T-cell (primary cell): Measurements from ENCODE around the gene CLRN2. TPM values are rescaled to one million over a fixed set of nuclear protein-coding genes. Genes with fewer than 3 reads are reported as not detected.

Experiments used
- ATAC-seq, 4 experiments: fragments of 200-7000 bp in 3 of 4; fragments of 150-1000 bp in 1 of 4; cut with Tn5 transposase; replicated peaks in 1 of 4; 1 replicate in 3 of 4; 2 replicates in 1 of 4; pipeline ENCODE4 v1.10.0; 2021; ENCODE audit warnings: moderate library complexity in 3 of 4, mild to moderate bottlenecking in 2 of 4, moderate number of reproducible peaks in 1 of 4
- CTCF ChIA-PET, 2 donors: fragments of 300-600 bp; sonication (Branson Sonifier 250); formaldehyde crosslinking; loops; one replicate each; lab custom pipeline; 2022; ENCODE audit warnings: antibody characterized with exemption in 2 of 2; lab: Charles Lee
- POLR2A ChIA-PET, 2 donors: fragments of 300-600 bp; sonication (Branson Sonifier 250); formaldehyde crosslinking; loops; one replicate each; lab custom pipeline; 2022; ENCODE audit warnings: antibody characterized with exemption in 2 of 2; lab: Charles Lee
- DNase-seq, 35 experiments: peaks; one replicate each; pipeline versions ENCODE4 v3.0.0 to v3.0.0-alpha.2; 2013 to 2023
- H3K27ac ChIP-seq: one replicate; pipeline ENCODE4 v1.5.1; 2013; ENCODE audit warnings: low read length
- H3K27me3 ChIP-seq, 2 experiments: replicated peaks in 1 of 2; 1 replicate in 1 of 2; 2 replicates in 1 of 2; pipeline versions ENCODE4 v1.6.1 to v1.7.0; 2013; ENCODE audit warnings: low read length in 1 of 2, mixed read lengths in 1 of 2; ENCODE audit not compliant: control insufficient read depth in 2 of 2, insufficient read depth in 2 of 2; ENCODE audit errors: extremely low read depth in 1 of 2
- H3K36me3 ChIP-seq, 2 donors: 1 replicate in 1 of 2; 2 replicates in 1 of 2; pipeline versions ENCODE4 v1.6.1 to v1.7.0; 2013; ENCODE audit warnings: low read length in 1 of 2; ENCODE audit not compliant: control insufficient read depth in 2 of 2, insufficient read depth in 1 of 2; ENCODE audit errors: extremely low read depth in 1 of 2
- H3K4me1 ChIP-seq, 2 experiments: 1 replicate in 1 of 2; 2 replicates in 1 of 2; pipeline versions ENCODE4 v1.6.1 to v1.7.0; 2013; ENCODE audit warnings: low read length in 2 of 2, mixed read lengths in 1 of 2; ENCODE audit not compliant: insufficient read depth in 2 of 2, control insufficient read depth in 1 of 2; ENCODE audit errors: extremely low read depth in 1 of 2
- H3K4me3 ChIP-seq, 2 donors: 1 replicate in 1 of 2; 2 replicates in 1 of 2; pipeline versions ENCODE4 v1.5.1 to v1.7.0; 2013; ENCODE audit warnings: mild to moderate bottlenecking in 2 of 2, low read length in 1 of 2, moderate library complexity in 1 of 2; ENCODE audit not compliant: control insufficient read depth in 1 of 2; ENCODE audit errors: extremely low read depth in 1 of 2
- H3K9me3 ChIP-seq: 2 replicates; pipeline ENCODE4 v1.7.0; 2013
- H3K27ac Mint-ChIP-seq, 2 donors: one replicate each; pipeline ENCODE4 v1.8.0; 2020 to 2021; ENCODE audit warnings: mild to moderate bottlenecking in 2 of 2, mixed read lengths in 2 of 2
- H3K27me3 Mint-ChIP-seq, 2 donors: one replicate each; pipeline ENCODE4 v1.8.0; 2021 to 2022; ENCODE audit warnings: mixed read lengths in 2 of 2
- H3K36me3 Mint-ChIP-seq: one replicate; pipeline ENCODE4 v1.8.0; 2021; ENCODE audit warnings: mixed read lengths
- H3K4me1 Mint-ChIP-seq, 3 donors: one replicate each; pipeline ENCODE4 v1.8.0; 2020 to 2022; ENCODE audit warnings: mixed read lengths in 3 of 3, mild to moderate bottlenecking in 1 of 3
- H3K4me3 Mint-ChIP-seq, 3 donors: one replicate each; pipeline ENCODE4 v1.8.0; 2020 to 2022; ENCODE audit warnings: mild to moderate bottlenecking in 3 of 3, mixed read lengths in 3 of 3, moderate library complexity in 3 of 3
- H3K9me3 Mint-ChIP-seq, 3 donors: one replicate each; pipeline ENCODE4 v1.8.0; 2020 to 2022; ENCODE audit warnings: mixed read lengths in 3 of 3
- WGBS: methylation state at CpG from one replicate; pipeline ENCODE4 v1.1.5; 2013; ENCODE audit warnings: missing lambda C conversion rate; ENCODE audit not compliant: insufficient coverage; 5-methylcytosine and 5-hydroxymethylcytosine counted together
- total RNA-seq, 35 experiments: library from RNA in 6 of 35; stranded (reverse) in 6 of 35; fragments of 120-200 nt in 1 of 35; gene quantifications; one replicate each; pipeline versions ENCODE4 v1.2.1 to v1.2.4 and lab custom pipeline; 2013 to 2026

The CLRN2 gene
- total RNA-seq, 5 donors from 2014 or later (not counting 1 experiment from before 2014, with no cell fraction given) = not detected

GRCh38 chr4:17521595-17521994 lies 6.6 kb downstream of the CLRN2 start:
- CTCF ChIA-PET = no interaction called here
- DNase-seq (no peak), ATAC-seq (no peak)
- Histone ChIP-seq H3K4me3 (no peak overlapping the region), H3K27me3 (peaks cover 0 to 18% of the 10 kb centered on the region in 2 experiments), H3K27ac (no peak overlapping the region), H3K9me3 (no peaks in the 10 kb centered on the region), H3K4me1 (no peaks in the 10 kb centered on the region), H3K36me3 (no peaks in the 10 kb centered on the region)
- H3K4me3 Mint-ChIP-seq = no peak overlapping the region
- no peak overlapping the region for H3K27ac Mint-ChIP-seq
- no peaks in the 10 kb centered on the region for H3K9me3 Mint-ChIP-seq
- H3K36me3 Mint-ChIP-seq = no peaks in the 10 kb centered on the region
- 100% methylated on average over 1 of the region's 5 CpGs for WGBS
- no peaks in the 10 kb centered on the region for H3K4me1 Mint-ChIP-seq
- POLR2A ChIA-PET = no interaction called here
- H3K27me3 Mint-ChIP-seq = peaks cover 18 to 25% of the 10 kb centered on the region in 2 donors

- Histone ChIP-seq H3K4me3 (no peak overlapping the region), H3K27ac (no peak overlapping the region), H3K9me3 (no peaks in the 10 kb centered on the region), H3K36me3 (no peaks in the 10 kb centered on the region), H3K27me3 (peaks cover 0 to 17% of the 10 kb centered on the region in 2 experiments), H3K4me1 (no peaks in the 10 kb centered on the region)
- 38% methylated on average over 1 of the region's 2 CpGs for WGBS
- DNase-seq (no peak), ATAC-seq (no peak)
- ChIA-PET CTCF (interaction anchor here (0.6 to 0.7 kb wide), 3 partner anchors 17 to 1147 kb away, joined by 3 to 6 read pairs (median 3); no protein-coding TSS in a partner anchor), POLR2A (no interaction called here)
- H3K4me3 Mint-ChIP-seq = no peak overlapping the region
- no peaks in the 10 kb centered on the region for H3K9me3 Mint-ChIP-seq
- H3K27me3 Mint-ChIP-seq = peaks cover 20 to 32% of the 10 kb centered on the region in 2 donors
- no peaks in the 10 kb centered on the region for H3K4me1 Mint-ChIP-seq
- H3K27ac Mint-ChIP-seq = no peak overlapping the region
- H3K36me3 Mint-ChIP-seq = no peaks in the 10 kb centered on the region
These were observed 8.7 kb downstream of the CLRN2 start for GRCh38 chr4:17523662-17524061.

- H3K4me1 ChIP-seq = no peaks in the 10 kb centered on the region
- Mint-ChIP-seq H3K27me3 (peaks cover 25 to 26% of the 10 kb centered on the region in 2 donors), H3K36me3 (no peaks in the 10 kb centered on the region), H3K27ac (no peak overlapping the region), H3K9me3 (no peaks in the 10 kb centered on the region), H3K4me1 (no peaks in the 10 kb centered on the region), H3K4me3 (no peak overlapping the region)
- no peak overlapping the region for H3K27ac ChIP-seq
- DNase-seq = no peak
- no peak overlapping the region for H3K4me3 ChIP-seq
- ChIA-PET CTCF (no interaction called here), POLR2A (no interaction called here)
- peaks cover 0 to 23% of the 10 kb centered on the region in 2 experiments for H3K27me3 ChIP-seq
- no peaks in the 10 kb centered on the region for H3K36me3 ChIP-seq
- no peaks in the 10 kb centered on the region for H3K9me3 ChIP-seq
- 87% methylated on average over 21 of the region's 27 CpGs for WGBS
- ATAC-seq = no peak
These were observed 11.9 kb downstream of the CLRN2 start for GRCh38 chr4:17526695-17527477.

- Histone ChIP-seq H3K27me3 (peaks cover 0 to 18% of the 10 kb centered on the region in 2 experiments), H3K27ac (no peak overlapping the region), H3K4me1 (no peaks in the 10 kb centered on the region), H3K4me3 (no peak overlapping the region), H3K9me3 (no peaks in the 10 kb centered on the region), H3K36me3 (no peaks in the 10 kb centered on the region)
- Mint-ChIP-seq H3K27me3 (peaks cover 24 to 26% of the 10 kb centered on the region in 2 donors), H3K9me3 (no peaks in the 10 kb centered on the region), H3K4me1 (no peaks in the 10 kb centered on the region), H3K27ac (no peak overlapping the region), H3K4me3 (no peak overlapping the region), H3K36me3 (no peaks in the 10 kb centered on the region)
- ATAC-seq (no peak), DNase-seq (no peak)
- 88% methylated on average over 5 of the region's 10 CpGs for WGBS
- ChIA-PET CTCF (interaction anchor here in 1 of 2 donors (0.5 kb wide), 2 partner anchors 92 to 213 kb away, joined by 3 to 7 read pairs; no protein-coding TSS in a partner anchor), POLR2A (no interaction called here)
These were observed 13.7 kb downstream of the CLRN2 start for GRCh38 chr4:17528551-17529165.

- no peaks in the 10 kb centered on the region for H3K9me3 ChIP-seq
- ATAC-seq (no peak), DNase-seq (no peak)
- WGBS = 81% methylated on average over 5 of the region's 8 CpGs
- Mint-ChIP-seq H3K9me3 (no peaks in the 10 kb centered on the region), H3K27ac (no peak overlapping the region), H3K36me3 (no peaks in the 10 kb centered on the region), H3K27me3 (peaks cover 15 to 21% of the 10 kb centered on the region in 2 donors), H3K4me3 (no peak overlapping the region), H3K4me1 (peaks cover 0 to 5% (median 0%) of the 10 kb centered on the region in 3 donors)
- H3K36me3 ChIP-seq = no peaks in the 10 kb centered on the region
- H3K4me3 ChIP-seq = no peak overlapping the region
- no peaks in the 10 kb centered on the region for H3K4me1 ChIP-seq
- peaks cover 2 to 13% of the 10 kb centered on the region in 2 experiments for H3K27me3 ChIP-seq
- ChIA-PET CTCF (no interaction called here), POLR2A (no interaction called here)
- H3K27ac ChIP-seq = no peak overlapping the region
These were observed 16.7 kb downstream of the CLRN2 start for GRCh38 chr4:17531538-17532285.

- WGBS = no CpG with 5 or more reads among the region's 4 CpGs
These were observed 19.7 kb downstream of the CLRN2 start for GRCh38 chr4:17534705-17535104.

More at GRCh38 chr4:17534705-17535104, 19.7 kb downstream of the CLRN2 start:
- H3K4me3 Mint-ChIP-seq = no peak overlapping the region
- no peaks in the 10 kb centered on the region for H3K27me3 Mint-ChIP-seq
- ChIA-PET POLR2A (no interaction called here), CTCF (interaction anchor here in 1 of 2 donors (0.7 kb wide), 1 partner anchor 1854 kb away, joined by 5 read pairs; no protein-coding TSS in a partner anchor)
- H3K9me3 ChIP-seq = no peaks in the 10 kb centered on the region
- H3K27me3 ChIP-seq = peaks cover 2 to 9% of the 10 kb centered on the region in 2 experiments
- no peaks in the 10 kb centered on the region for H3K9me3 Mint-ChIP-seq
- no peak overlapping the region for H3K27ac ChIP-seq
- DNase-seq (no peak), ATAC-seq (no peak)
- no peak overlapping the region for H3K27ac Mint-ChIP-seq
- H3K36me3 ChIP-seq = no peaks in the 10 kb centered on the region
- no peaks in the 10 kb centered on the region for H3K36me3 Mint-ChIP-seq
- H3K4me3 ChIP-seq = no peak overlapping the region
- H3K4me1 ChIP-seq = no peaks in the 10 kb centered on the region
- peaks cover 0 to 5% (median 0%) of the 10 kb centered on the region in 3 donors for H3K4me1 Mint-ChIP-seq
